Measurements from ENCODE around the gene MYH14.

Gene MYH14

DNA sequence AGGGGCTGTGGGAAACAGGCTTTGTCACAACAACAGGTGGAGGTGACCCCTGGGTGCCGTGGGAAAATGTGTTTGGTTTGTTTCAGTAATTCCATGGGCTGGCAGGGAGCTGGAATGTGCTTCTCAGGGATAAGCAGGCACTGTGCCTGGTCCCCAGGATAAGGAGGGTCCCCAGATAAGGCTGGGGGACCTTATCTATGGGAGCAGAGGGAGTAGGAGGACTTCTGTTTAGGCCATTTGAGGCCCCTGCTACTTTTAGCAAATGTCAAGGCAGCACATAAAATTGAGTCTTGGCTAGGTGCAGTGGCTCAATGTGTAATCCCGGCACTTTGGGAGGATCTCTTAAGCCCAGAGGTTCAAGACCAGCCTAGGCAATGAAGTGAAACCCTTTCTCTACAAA lies 66.2 kb downstream of the MYH14 start:
- WGBS (ENCODE audit: insufficient coverage, insufficient read length) = no CpG with 5 or more reads among the region's 2 CpGs
- H3K9me3 ChIP-seq (ENCODE audit: control insufficient read depth, insufficient read depth, low read length) = peaks cover 3% of the 10 kb centered on the region
- no peaks in the 10 kb centered on the region for H3K27me3 ChIP-seq (ENCODE audit: control insufficient read depth, insufficient read depth, low read length)
- no peak overlapping the region for H3K4me3 ChIP-seq (ENCODE audit: low read length)
- DNase-seq (ENCODE audit: low read depth, low spot score) = no peak
- no peaks in the 10 kb centered on the region for H3K36me3 ChIP-seq (ENCODE audit: control insufficient read depth, insufficient read depth, low read length)
- no peak overlapping the region for H3K27ac ChIP-seq (ENCODE audit: low read length)
- no peaks in the 10 kb centered on the region for H3K4me1 ChIP-seq (ENCODE audit: control insufficient read depth, insufficient read depth, low read length)

DNA sequence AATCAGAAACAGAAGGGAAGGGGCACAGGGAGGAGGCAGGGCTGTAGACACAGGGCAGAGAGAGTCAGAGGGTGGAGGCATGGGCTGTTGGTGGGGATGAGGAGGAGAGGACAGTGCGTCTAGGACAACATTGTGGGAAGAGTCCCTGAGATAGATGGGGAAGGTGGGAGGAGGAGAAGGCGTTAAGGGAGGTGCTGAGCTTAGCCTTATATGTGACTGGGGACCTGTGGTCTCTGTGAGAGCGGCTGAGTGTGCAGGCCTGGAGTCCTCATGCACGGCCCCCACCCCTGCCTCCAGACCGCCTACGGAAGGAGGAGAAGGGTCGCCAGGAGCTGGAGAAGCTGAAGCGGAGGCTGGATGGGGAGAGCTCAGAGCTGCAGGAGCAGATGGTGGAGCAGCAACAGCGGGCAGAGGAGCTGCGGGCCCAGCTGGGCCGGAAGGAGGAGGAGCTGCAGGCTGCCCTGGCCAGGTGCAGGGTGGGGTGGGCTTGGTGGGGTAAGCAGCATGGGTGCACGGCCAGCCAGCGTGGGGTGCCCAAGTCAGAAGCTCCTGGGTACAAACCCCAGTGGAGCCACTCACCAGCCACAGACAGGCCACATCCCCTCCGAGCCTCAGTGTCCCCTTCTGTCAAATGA lies 69.0 kb downstream of the MYH14 start:
- peaks cover 3% of the 10 kb centered on the region for H3K9me3 ChIP-seq (ENCODE audit: control insufficient read depth, insufficient read depth, low read length)
- no CpG with 5 or more reads among the region's 14 CpGs for WGBS (ENCODE audit: insufficient coverage, insufficient read length)
- no peak overlapping the region for H3K4me3 ChIP-seq (ENCODE audit: low read length)
- H3K4me1 ChIP-seq (ENCODE audit: control insufficient read depth, insufficient read depth, low read length) = no peaks in the 10 kb centered on the region
- DNase-seq (ENCODE audit: low read depth, low spot score) = no peak
- no peak overlapping the region for H3K27ac ChIP-seq (ENCODE audit: low read length)
- H3K36me3 ChIP-seq (ENCODE audit: control insufficient read depth, insufficient read depth, low read length) = 0 out of 2 replicates have a peak, but pooled peaks cover 2% of the 10 kb centered on the region
- H3K27me3 ChIP-seq (ENCODE audit: control insufficient read depth, insufficient read depth, low read length) = no peaks in the 10 kb centered on the region

DNA sequence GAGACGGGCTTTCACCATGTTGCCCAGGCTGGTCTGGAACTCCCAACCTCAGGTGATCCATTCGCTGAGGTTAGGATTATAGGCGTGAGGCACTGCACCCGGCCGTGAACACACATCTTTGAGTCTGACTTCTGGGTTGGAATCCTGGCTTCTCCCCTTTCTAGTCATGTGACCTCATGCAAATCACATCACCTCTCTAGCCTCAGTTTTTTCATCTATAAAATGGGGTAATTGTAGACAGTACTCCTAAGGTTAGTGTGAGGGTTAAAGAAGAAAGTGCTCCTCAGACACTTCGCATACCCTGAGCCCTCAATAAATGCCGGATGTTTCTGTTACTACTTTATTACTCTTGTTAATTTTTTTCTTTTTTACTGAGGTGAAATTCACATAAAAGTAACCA lies 70.4 kb downstream of the MYH14 start:
- no peak for DNase-seq (ENCODE audit: low read depth, low spot score)
- Histone ChIP-seq H3K36me3 (ENCODE audit: control insufficient read depth, insufficient read depth, low read length) (0 out of 2 replicates have a peak, but pooled peaks cover 2% of the 10 kb centered on the region), H3K27ac (ENCODE audit: low read length) (no peak overlapping the region), H3K4me3 (ENCODE audit: low read length) (no peak overlapping the region), H3K27me3 (ENCODE audit: control insufficient read depth, insufficient read depth, low read length) (no peaks in the 10 kb centered on the region), H3K4me1 (ENCODE audit: control insufficient read depth, insufficient read depth, low read length) (no peaks in the 10 kb centered on the region), H3K9me3 (ENCODE audit: control insufficient read depth, insufficient read depth, low read length) (peaks cover 3% of the 10 kb centered on the region)
- WGBS (ENCODE audit: insufficient coverage, insufficient read length) = no CpG with 5 or more reads among the region's 7 CpGs

DNA sequence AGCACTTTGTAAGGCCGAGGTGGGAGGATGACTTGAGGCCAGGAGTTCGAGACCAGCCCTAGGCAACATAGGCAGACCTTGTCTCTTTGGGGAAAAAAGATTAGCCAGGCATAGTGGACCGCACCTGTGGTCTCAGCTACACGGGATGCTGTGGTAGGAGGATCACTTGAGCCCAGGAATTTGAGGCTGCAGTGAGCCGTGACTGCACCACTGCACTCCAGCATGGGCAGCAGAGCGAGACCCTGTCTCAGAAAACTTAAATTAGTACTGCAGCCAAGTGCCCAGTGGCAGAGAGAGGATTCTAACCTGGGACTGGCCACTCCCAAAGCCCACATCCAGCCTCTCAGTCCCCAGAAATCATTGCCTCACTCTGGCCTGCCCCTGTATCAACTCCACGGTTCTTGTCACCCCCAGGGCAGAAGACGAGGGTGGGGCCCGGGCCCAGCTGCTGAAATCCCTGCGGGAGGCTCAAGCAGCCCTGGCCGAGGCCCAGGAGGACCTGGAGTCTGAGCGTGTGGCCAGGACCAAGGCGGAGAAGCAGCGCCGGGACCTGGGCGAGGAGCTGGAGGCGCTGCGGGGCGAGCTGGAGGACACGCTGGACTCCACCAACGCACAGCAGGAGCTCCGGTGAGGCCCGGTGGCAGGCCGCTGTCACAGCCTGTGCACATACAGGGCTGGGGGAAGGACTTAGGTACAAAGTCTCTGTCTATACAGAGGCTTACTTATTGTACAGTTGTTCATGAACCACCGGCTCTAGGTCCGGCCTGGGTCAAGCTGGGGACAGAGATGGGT lies 72.4 kb downstream of the MYH14 start:
- Histone ChIP-seq H3K27me3 (ENCODE audit: control insufficient read depth, insufficient read depth, low read length) (no peaks in the 10 kb centered on the region), H3K4me3 (ENCODE audit: low read length) (no peak overlapping the region), H3K4me1 (ENCODE audit: control insufficient read depth, insufficient read depth, low read length) (no peaks in the 10 kb centered on the region), H3K27ac (ENCODE audit: low read length) (no peak overlapping the region), H3K36me3 (ENCODE audit: control insufficient read depth, insufficient read depth, low read length) (0 out of 2 replicates have a peak, but pooled peaks cover 2% of the 10 kb centered on the region), H3K9me3 (ENCODE audit: control insufficient read depth, insufficient read depth, low read length) (no peaks in the 10 kb centered on the region; the same call in none of the 2 replicates)
- DNase-seq (ENCODE audit: low read depth, low spot score) = no peak
- no CpG with 5 or more reads among the region's 26 CpGs for WGBS (ENCODE audit: insufficient coverage, insufficient read length)

DNA sequence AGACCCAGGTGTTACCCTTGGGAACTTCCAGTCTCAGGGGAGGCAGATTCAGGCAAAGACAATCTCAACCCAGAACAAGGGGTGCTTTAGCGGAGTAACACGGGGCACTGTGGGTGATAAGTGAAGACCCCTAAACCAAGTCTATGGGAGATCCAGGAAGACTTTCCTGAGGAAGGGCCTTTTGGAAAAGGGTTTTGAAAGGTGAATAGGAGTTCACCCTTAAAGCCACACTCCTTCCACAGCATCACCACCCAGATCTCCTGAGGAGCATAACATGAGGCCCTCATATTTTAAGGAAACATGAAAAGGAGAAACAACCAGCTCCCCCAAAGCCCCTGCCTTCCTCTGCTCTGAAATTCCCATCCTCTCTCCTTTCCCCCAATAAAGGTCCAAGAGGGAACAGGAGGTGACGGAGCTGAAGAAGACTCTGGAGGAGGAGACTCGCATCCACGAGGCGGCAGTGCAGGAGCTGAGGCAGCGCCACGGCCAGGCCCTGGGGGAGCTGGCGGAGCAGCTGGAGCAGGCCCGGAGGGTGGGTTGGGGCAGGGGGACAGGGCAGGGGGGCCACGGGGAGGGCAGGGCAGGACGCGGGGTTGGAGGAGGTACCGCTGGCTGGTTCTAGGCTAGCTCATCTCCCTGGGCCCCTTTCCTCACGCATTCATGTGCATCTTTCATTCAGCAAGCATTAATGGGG lies 73.1 kb downstream of the MYH14 start:
- Histone ChIP-seq H3K36me3 (ENCODE audit: control insufficient read depth, insufficient read depth, low read length) (0 out of 2 replicates have a peak, but pooled peaks cover 2% of the 10 kb centered on the region), H3K27ac (ENCODE audit: low read length) (no peak overlapping the region), H3K4me1 (ENCODE audit: control insufficient read depth, insufficient read depth, low read length) (no peaks in the 10 kb centered on the region), H3K9me3 (ENCODE audit: control insufficient read depth, insufficient read depth, low read length) (no peaks in the 10 kb centered on the region; the same call in none of the 2 replicates), H3K27me3 (ENCODE audit: control insufficient read depth, insufficient read depth, low read length) (no peaks in the 10 kb centered on the region), H3K4me3 (ENCODE audit: low read length) (no peak overlapping the region)
- no CpG with 5 or more reads among the region's 15 CpGs for WGBS (ENCODE audit: insufficient coverage, insufficient read length)
- DNase-seq (ENCODE audit: low read depth, low spot score) = no peak

DNA sequence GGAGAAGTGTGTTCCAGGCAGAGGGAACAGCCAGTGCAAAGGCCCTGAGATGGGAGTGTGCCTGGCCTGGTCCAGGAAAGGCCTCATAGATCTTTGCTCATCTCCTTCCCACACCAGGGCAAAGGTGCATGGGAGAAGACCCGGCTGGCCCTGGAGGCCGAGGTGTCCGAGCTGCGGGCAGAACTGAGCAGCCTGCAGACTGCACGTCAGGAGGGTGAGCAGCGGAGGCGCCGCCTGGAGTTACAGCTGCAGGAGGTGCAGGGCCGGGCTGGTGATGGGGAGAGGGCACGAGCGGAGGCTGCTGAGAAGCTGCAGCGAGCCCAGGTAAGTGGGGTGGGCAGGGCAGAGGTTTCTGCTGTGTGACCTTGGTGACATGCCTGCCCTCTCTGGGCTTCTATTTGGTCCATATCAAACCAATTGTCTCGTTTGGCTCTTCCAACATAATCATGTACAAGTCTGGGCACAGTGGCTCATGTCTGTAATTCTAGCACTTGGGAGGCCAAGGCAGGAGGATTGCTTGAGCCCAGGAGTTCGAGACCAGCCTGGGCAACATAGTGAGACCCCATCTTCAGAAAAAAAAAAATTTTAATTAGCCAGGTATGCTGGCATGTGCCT lies 74.7 kb downstream of the MYH14 start:
- no CpG with 5 or more reads among the region's 14 CpGs for WGBS (ENCODE audit: insufficient coverage, insufficient read length)
- Histone ChIP-seq H3K4me3 (ENCODE audit: low read length) (no peak overlapping the region), H3K36me3 (ENCODE audit: control insufficient read depth, insufficient read depth, low read length) (0 out of 2 replicates have a peak, but pooled peaks cover 2% of the 10 kb centered on the region), H3K9me3 (ENCODE audit: control insufficient read depth, insufficient read depth, low read length) (no peaks in the 10 kb centered on the region; the same call in 1 of the 2 replicates), H3K4me1 (ENCODE audit: control insufficient read depth, insufficient read depth, low read length) (no peaks in the 10 kb centered on the region), H3K27me3 (ENCODE audit: control insufficient read depth, insufficient read depth, low read length) (no peaks in the 10 kb centered on the region), H3K27ac (ENCODE audit: low read length) (no peak overlapping the region)
- no peak for DNase-seq (ENCODE audit: low read depth, low spot score)

DNA sequence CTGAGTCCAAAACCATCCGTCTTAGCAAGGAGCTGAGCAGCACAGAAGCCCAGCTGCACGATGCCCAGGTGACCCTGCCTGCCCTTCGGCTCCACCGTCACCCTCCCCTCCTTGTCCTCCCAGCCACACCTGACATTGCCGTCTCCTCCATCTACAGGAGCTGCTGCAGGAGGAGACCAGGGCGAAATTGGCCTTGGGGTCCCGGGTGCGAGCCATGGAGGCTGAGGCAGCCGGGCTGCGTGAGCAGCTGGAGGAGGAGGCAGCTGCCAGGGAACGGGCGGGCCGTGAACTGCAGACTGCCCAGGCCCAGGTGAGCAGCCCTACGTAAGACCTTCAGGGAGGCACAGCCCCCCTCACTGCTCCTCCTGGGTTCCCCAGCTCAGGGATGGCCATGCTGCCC lies 76.7 kb downstream of the MYH14 start:
- Histone ChIP-seq H3K36me3 (ENCODE audit: control insufficient read depth, insufficient read depth, low read length) (0 out of 2 replicates have a peak, but pooled peaks cover 2% of the 10 kb centered on the region), H3K4me3 (ENCODE audit: low read length) (no peak overlapping the region), H3K9me3 (ENCODE audit: control insufficient read depth, insufficient read depth, low read length) (no peaks in the 10 kb centered on the region; the same call in 1 of the 2 replicates), H3K4me1 (ENCODE audit: control insufficient read depth, insufficient read depth, low read length) (no peaks in the 10 kb centered on the region), H3K27me3 (ENCODE audit: control insufficient read depth, insufficient read depth, low read length) (no peaks in the 10 kb centered on the region), H3K27ac (ENCODE audit: low read length) (no peak overlapping the region)
- WGBS (ENCODE audit: insufficient coverage, insufficient read length) = no CpG with 5 or more reads among the region's 14 CpGs
- no peak for DNase-seq (ENCODE audit: low read depth, low spot score)

DNA sequence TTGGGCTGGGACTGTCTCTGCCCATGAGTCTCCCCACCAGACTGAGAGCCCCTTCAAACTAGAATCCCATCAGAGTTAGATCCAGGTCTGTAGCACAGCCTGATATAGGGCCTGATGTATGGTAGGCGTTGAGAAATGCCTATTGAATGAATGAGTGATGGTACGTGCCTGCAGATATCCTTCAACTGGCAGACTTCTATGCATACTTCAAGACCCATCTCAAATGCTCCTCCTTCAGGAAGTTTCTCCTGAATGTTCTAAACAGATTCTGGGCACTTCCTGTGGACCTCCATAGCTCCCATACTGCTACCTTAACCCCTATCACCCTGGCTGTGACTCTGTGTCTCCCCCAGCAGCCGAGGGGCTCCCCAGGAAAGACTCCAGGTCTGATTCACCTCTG lies 77.6 kb downstream of the MYH14 start:
- no peak overlapping the region for H3K4me3 ChIP-seq (ENCODE audit: low read length)
- no peak overlapping the region for H3K27ac ChIP-seq (ENCODE audit: low read length)
- H3K4me1 ChIP-seq (ENCODE audit: control insufficient read depth, insufficient read depth, low read length) = no peaks in the 10 kb centered on the region
- WGBS (ENCODE audit: insufficient coverage, insufficient read length) = no CpG with 5 or more reads among the region's 3 CpGs
- no peaks in the 10 kb centered on the region for H3K9me3 ChIP-seq (ENCODE audit: control insufficient read depth, insufficient read depth, low read length)
- H3K36me3 ChIP-seq (ENCODE audit: control insufficient read depth, insufficient read depth, low read length) = 0 out of 2 replicates have a peak, but pooled peaks cover 2% of the 10 kb centered on the region
- DNase-seq (ENCODE audit: low read depth, low spot score) = no peak
- no peaks in the 10 kb centered on the region for H3K27me3 ChIP-seq (ENCODE audit: control insufficient read depth, insufficient read depth, low read length)

DNA sequence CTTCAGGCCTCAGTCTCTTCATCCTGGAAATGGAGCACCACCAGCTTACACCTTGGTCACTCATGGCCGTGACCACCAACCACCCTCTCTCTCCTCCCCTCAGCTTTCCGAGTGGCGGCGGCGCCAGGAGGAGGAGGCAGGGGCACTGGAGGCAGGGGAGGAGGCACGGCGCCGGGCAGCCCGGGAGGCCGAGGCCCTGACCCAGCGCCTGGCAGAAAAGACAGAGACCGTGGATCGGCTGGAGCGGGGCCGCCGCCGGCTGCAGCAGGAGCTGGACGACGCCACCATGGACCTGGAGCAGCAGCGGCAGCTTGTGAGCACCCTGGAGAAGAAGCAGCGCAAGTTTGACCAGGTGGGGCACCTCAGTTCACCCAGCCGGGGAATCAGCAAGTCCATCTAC lies 78.1 kb downstream of the MYH14 start:
- no peak overlapping the region for H3K4me3 ChIP-seq (ENCODE audit: low read length)
- no peaks in the 10 kb centered on the region for H3K4me1 ChIP-seq (ENCODE audit: control insufficient read depth, insufficient read depth, low read length)
- peaks cover 2% of the 10 kb centered on the region; the same call in 1 of the 2 replicates for H3K9me3 ChIP-seq (ENCODE audit: control insufficient read depth, insufficient read depth, low read length)
- no peak for DNase-seq (ENCODE audit: low read depth, low spot score)
- H3K27me3 ChIP-seq (ENCODE audit: control insufficient read depth, insufficient read depth, low read length) = no peaks in the 10 kb centered on the region
- no CpG with 5 or more reads among the region's 22 CpGs for WGBS (ENCODE audit: insufficient coverage, insufficient read length)
- 0 out of 2 replicates have a peak, but pooled peaks cover 3% of the 10 kb centered on the region for H3K36me3 ChIP-seq (ENCODE audit: control insufficient read depth, insufficient read depth, low read length)
- no peak overlapping the region for H3K27ac ChIP-seq (ENCODE audit: low read length)

DNA sequence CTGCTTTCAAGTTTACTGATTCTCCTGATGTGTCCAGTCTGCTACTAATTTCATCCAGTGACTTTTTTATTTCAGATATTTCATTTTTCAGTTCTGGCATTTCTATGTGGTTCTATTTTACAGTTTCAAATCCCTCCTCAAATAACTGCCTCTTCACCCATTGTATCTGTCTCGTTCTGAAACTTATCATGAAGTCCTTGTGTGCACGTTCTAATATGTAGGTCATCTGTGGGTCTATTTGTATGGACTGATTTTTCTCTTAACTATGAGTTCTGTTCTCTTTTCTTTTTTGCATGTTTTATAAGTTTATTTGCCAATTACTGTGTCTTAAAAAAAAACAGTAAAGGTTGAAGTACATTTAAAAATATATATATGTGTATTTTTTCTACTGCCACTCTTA lies 82.4 kb downstream of the MYH14 start:
- no CpG with 5 or more reads among the region's 2 CpGs for WGBS (ENCODE audit: insufficient coverage, insufficient read length)
- H3K27me3 ChIP-seq (ENCODE audit: control insufficient read depth, insufficient read depth, low read length) = no peaks in the 10 kb centered on the region
- H3K27ac ChIP-seq (ENCODE audit: low read length) = no peak overlapping the region
- DNase-seq (ENCODE audit: low read depth, low spot score) = no peak
- no peaks in the 10 kb centered on the region for H3K4me1 ChIP-seq (ENCODE audit: control insufficient read depth, insufficient read depth, low read length)
- H3K4me3 ChIP-seq (ENCODE audit: low read length) = no peak overlapping the region
- peaks cover 4% of the 10 kb centered on the region for H3K36me3 ChIP-seq (ENCODE audit: control insufficient read depth, insufficient read depth, low read length)
- peaks cover 6% of the 10 kb centered on the region; the same call in 1 of the 2 replicates for H3K9me3 ChIP-seq (ENCODE audit: control insufficient read depth, insufficient read depth, low read length)

Data from iPS DF 6.9 (cell line).